HG03460 (cell line): ENCODE results near the gene MTR.

ENCODE experiments used
- ATAC-seq: cut with Tn5 transposase; IDR thresholded peaks from one replicate; pipeline ENCODE4 v1.9.1; 2021; ENCODE audit not compliant: unreplicated experiment

MTR gene

GRCh38 chr1:236948996-236949395, 153.9 kb downstream of the MTR start:
- no peak for ATAC-seq

- no peak for ATAC-seq
These were observed 155.3 kb downstream of the MTR start for GRCh38 chr1:236950365-236950764.

- ATAC-seq, result no peak
These were observed 156.6 kb downstream of the MTR start for GRCh38 chr1:236951672-236952071.

GRCh38 chr1:236952246-236953003, 157.3 kb downstream of the MTR start:
- no peak for ATAC-seq

GRCh38 chr1:236953151-236953700, 158.1 kb downstream of the MTR start:
- ATAC-seq, result no peak
